HG03159 (cell line): ENCODE measurements around the gene ARHGAP4.

Experiments
- ATAC-seq: cut with Tn5 transposase; IDR thresholded peaks from one replicate; pipeline ENCODE4 v1.9.1; 2021; ENCODE audit warnings: mild to moderate bottlenecking, moderate library complexity; ENCODE audit not compliant: unreplicated experiment

ARHGAP4 gene

GRCh38 chrX:153870288-153870690 is 55.8 kb downstream of the ARHGAP4 start:
- ATAC-seq, result no peak

GRCh38 chrX:153869473-153870287 is 56.4 kb downstream of the ARHGAP4 start:
- ATAC-seq, result no peak

GRCh38 chrX:153868576-153869472 is 57.2 kb downstream of the ARHGAP4 start:
- no peak for ATAC-seq

- no peak for ATAC-seq
Measured at GRCh38 chrX:153867671-153868070, 58.4 kb downstream of the ARHGAP4 start.

GRCh38 chrX:153867139-153867538 is 58.9 kb downstream of the ARHGAP4 start:
- ATAC-seq, result no peak

- ATAC-seq, result no peak
Measured at GRCh38 chrX:153866302-153867019, 59.6 kb downstream of the ARHGAP4 start.

GRCh38 chrX:153865685-153866084 is 60.4 kb downstream of the ARHGAP4 start:
- no peak for ATAC-seq

GRCh38 chrX:153865321-153865580 is 60.8 kb downstream of the ARHGAP4 start:
- no peak for ATAC-seq

- no peak for ATAC-seq
Measured at GRCh38 chrX:153864561-153865320, 61.3 kb downstream of the ARHGAP4 start.

GRCh38 chrX:153864101-153864500 is 62.0 kb downstream of the ARHGAP4 start:
- no peak for ATAC-seq

- ATAC-seq, result no peak
Measured at GRCh38 chrX:153863251-153863991, 62.6 kb downstream of the ARHGAP4 start.

GRCh38 chrX:153862369-153863250 is 63.5 kb downstream of the ARHGAP4 start:
- ATAC-seq, result no peak

GRCh38 chrX:153861733-153862310 is 64.2 kb downstream of the ARHGAP4 start:
- no peak for ATAC-seq

- no peak for ATAC-seq
Measured at GRCh38 chrX:153861151-153861550, 64.9 kb downstream of the ARHGAP4 start.
